Measurements from ENCODE around the gene ZBTB20. TPM values are rescaled to one million over a fixed set of nuclear protein-coding genes. Genes with fewer than 3 reads are reported as not detected.

Gene ZBTB20
- total RNA-seq, 1 donor from 2014 or later = 62.0 TPM

GRCh38 chr3:114694251-114694650 is 452.8 kb downstream of the ZBTB20 start:
- Histone ChIP-seq H3K27ac (replicated peaks) (no peak overlapping the region), H3K4me1 (peaks cover 15% of the 10 kb centered on the region), H3K9me3 (replicated peaks) (no peaks in the 10 kb centered on the region), H3K4me3 (no peak overlapping the region), H3K36me3 (no peaks in the 10 kb centered on the region), H3K27me3 (ENCODE audit: low read depth) (no peaks in the 10 kb centered on the region)
- DNase-seq = no peak
- intact Hi-C loops (cut with micrococcal nuclease) = no loop called here
- no peak for TF ChIP-seq CTCF (IDR thresholded peaks at IDR 0.05; ENCODE audit: borderline replicate concordance)

- intact Hi-C loops (cut with micrococcal nuclease) = no loop called here
- H3K4me3 ChIP-seq = no peak overlapping the region
- no peaks in the 10 kb centered on the region for H3K9me3 ChIP-seq (replicated peaks)
- peak overlapping the region; percentile 53 for H3K27ac ChIP-seq (replicated peaks)
- DNase-seq = no peak
- peaks cover 20% of the 10 kb centered on the region for H3K4me1 ChIP-seq
- no peak for TF ChIP-seq CTCF (IDR thresholded peaks at IDR 0.05; ENCODE audit: borderline replicate concordance)
- H3K27me3 ChIP-seq (ENCODE audit: low read depth) = no peaks in the 10 kb centered on the region
- no peaks in the 10 kb centered on the region for H3K36me3 ChIP-seq
Observed at GRCh38 chr3:114691871-114692270, 455.2 kb downstream of the ZBTB20 start.

GRCh38 chr3:114690911-114691310 is 456.2 kb downstream of the ZBTB20 start:
- intact Hi-C loops (cut with micrococcal nuclease) = no loop called here
- TF ChIP-seq CTCF (IDR thresholded peaks at IDR 0.05; ENCODE audit: borderline replicate concordance) = no peak

GRCh38 chr3:114687151-114687550 is 459.9 kb downstream of the ZBTB20 start:
- Histone ChIP-seq H3K4me1 (peaks cover 30% of the 10 kb centered on the region), H3K36me3 (no peaks in the 10 kb centered on the region), H3K4me3 (no peak overlapping the region), H3K27ac (replicated peaks) (peak overlapping the region; percentile 70), H3K9me3 (replicated peaks) (no peaks in the 10 kb centered on the region), H3K27me3 (ENCODE audit: low read depth) (no peaks in the 10 kb centered on the region)
- intact Hi-C loops (cut with micrococcal nuclease) = no loop called here
- TF ChIP-seq CTCF (IDR thresholded peaks at IDR 0.05; ENCODE audit: borderline replicate concordance) = no peak
- no peak for DNase-seq

More at GRCh38 chr3:114690911-114691310, 456.2 kb downstream of the ZBTB20 start:
- no peak overlapping the region for H3K27ac ChIP-seq (replicated peaks)
- no peaks in the 10 kb centered on the region for H3K9me3 ChIP-seq (replicated peaks)
- no peak overlapping the region for H3K4me3 ChIP-seq
- H3K27me3 ChIP-seq (ENCODE audit: low read depth) = no peaks in the 10 kb centered on the region
- H3K36me3 ChIP-seq = no peaks in the 10 kb centered on the region
- DNase-seq = no peak
- H3K4me1 ChIP-seq = peaks cover 25% of the 10 kb centered on the region

GRCh38 chr3:114686621-114687020 is 460.5 kb downstream of the ZBTB20 start:
- TF ChIP-seq CTCF (IDR thresholded peaks at IDR 0.05; ENCODE audit: borderline replicate concordance) = no peak
- intact Hi-C loops (cut with micrococcal nuclease) = no loop called here
- DNase-seq = no peak

More at GRCh38 chr3:114686621-114687020, 460.5 kb downstream of the ZBTB20 start:
- Histone ChIP-seq H3K4me3 (peak overlapping the region; percentile 1), H3K9me3 (replicated peaks) (no peaks in the 10 kb centered on the region), H3K4me1 (peaks cover 28% of the 10 kb centered on the region), H3K36me3 (no peaks in the 10 kb centered on the region), H3K27me3 (ENCODE audit: low read depth) (no peaks in the 10 kb centered on the region), H3K27ac (replicated peaks) (peak overlapping the region; percentile 70)
